ENCODE results near the gene SMIM44.

SMIM44 gene

DNA sequence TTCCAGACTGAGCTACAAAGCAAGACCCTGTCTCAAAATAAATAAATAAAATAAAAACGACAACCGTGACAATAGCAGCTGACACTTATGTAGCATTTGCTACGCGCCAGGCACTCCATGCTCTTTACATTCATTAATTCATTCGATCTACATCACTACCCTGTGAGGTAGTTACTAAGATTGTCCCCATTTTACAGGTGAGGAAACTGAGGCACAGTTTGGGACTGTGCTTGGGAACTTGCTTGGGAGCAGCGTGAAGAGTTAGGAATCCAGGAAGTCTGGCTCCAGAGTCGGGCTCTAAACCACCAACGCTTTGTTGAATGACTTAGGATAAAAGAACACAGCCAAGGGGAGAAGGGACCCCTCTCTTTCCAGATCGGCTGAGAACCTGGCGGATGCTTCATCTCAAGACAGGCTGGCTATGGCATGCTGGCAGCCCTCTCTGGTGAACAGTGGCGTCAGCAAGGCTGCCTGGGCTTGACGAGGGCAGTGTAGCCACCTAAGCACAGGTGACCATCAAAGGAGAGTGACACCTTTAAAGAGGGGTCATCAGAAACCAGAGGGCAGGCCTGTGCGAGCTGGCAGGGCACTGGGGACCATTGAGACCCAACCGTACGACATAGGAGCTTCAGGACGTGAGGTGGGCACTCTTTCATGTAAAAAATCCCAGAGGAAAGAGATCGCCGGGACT is 16.6 kb upstream of the SMIM44 start:
- DNase-seq, result no peak

DNA sequence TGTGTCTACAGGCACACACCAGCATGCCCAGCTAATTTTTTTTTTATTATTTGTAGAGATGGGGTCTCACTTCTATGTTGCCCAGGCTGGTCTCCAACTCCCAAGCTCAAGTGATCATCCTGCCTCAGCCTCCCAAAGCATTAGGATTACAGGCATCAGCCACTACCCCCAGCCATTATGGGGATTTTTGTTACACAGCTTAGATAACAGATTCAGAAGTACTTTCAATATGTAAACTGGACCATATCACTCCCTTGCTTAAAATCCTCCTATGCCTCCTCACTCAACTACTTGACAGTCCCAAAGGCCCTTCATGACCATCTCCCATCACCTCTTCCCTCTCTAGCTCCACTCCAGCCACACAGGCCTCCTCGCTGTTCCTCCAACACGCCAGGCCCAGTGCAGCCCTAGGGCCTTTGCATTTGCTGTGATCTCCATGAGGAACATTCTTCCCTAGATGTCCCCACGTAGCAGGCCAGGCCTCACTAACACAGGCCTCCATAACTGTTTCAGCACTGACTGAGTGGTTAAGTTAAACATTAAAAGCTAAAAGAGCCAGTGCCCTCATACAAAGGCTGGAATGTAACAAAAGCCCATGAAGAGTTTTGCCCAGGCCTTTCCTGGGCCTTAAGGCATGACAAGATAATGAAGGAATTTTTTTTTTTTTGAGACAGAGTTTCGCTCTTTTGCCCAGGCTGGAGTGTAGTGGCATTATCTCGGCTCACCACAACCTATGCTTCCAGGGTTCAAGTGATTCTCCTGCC is 14.7 kb upstream of the SMIM44 start:
- no peak for DNase-seq

DNA sequence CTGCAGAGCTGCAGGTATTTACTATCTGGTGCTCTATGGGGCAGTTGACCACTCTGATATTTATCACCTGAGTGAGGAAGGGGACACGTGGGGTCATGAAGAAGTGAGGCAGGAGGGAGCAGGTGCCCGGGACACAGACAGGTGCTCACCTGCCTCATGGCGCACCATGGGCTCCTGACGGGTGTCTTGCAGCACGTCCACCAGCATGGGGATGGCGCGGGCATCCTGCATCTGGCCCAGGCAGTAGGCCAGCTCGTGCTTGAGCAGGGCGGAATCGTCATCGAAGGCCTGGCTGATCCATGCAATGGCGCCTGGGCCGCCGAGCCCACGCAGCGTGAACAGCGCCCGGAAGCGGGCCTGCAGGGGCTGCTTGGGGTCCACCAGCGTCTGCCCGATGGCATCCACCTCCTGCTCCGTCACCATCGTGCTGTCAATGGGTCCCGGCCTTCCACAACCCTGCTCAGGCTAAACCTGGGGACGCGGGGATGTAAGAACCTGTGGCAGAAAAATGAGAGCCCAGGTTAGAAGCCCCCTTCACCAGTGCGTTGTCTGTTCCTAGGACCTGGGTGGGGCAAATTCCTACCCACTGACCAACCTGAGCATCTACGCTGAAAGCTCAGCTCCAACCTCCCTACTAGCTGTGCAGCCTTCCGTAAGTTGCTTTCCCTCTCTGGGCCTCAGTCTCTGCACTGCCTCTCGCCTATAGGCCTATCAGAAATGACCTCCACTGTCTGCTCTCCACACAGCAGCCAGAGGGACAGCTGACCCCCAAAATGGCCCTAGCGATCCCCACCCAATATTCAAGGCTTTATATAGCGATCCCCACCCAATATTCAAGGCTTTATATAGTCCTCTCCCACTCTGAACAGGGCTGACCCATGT is 13.4 kb upstream of the SMIM44 start:
- DNase-seq, result no peak

GRCh38 chr19:3494559-3494958 is 11.3 kb upstream of the SMIM44 start:
- DNase-seq, result no peak

GRCh38 chr19:3494051-3494450 is 10.8 kb upstream of the SMIM44 start:
- DNase-seq, result no peak

- no peak for DNase-seq
Measured at GRCh38 chr19:3493651-3494050, 10.4 kb upstream of the SMIM44 start.

DNA sequence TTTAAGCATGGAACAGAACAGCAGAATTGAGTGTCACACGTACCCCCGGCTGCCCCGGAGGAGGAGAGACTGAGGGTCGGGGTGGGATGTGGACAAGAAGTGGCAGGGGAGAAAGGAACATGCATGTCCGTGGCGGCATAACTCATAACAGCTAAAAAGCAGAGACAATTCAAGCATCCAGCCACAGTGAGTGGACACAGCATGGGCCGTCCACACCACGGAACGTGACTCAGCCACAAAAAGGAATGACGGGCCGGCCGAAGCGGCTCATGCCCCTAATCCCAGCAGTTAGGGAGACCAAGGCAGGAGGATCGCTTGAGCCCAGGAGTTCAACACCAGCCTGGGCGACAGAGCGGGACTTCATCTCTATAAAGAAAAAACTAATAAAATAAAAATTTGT is 9.7 kb upstream of the SMIM44 start:
- no peak for DNase-seq

- DNase-seq, result no peak
Measured at GRCh38 chr19:3492131-3492839, 9.0 kb upstream of the SMIM44 start.

GRCh38 chr19:3491396-3492119 is 8.3 kb upstream of the SMIM44 start:
- no peak for DNase-seq

GRCh38 chr19:3482507-3483225 is 575 bp downstream of the SMIM44 start:
- no peak for DNase-seq

DNA sequence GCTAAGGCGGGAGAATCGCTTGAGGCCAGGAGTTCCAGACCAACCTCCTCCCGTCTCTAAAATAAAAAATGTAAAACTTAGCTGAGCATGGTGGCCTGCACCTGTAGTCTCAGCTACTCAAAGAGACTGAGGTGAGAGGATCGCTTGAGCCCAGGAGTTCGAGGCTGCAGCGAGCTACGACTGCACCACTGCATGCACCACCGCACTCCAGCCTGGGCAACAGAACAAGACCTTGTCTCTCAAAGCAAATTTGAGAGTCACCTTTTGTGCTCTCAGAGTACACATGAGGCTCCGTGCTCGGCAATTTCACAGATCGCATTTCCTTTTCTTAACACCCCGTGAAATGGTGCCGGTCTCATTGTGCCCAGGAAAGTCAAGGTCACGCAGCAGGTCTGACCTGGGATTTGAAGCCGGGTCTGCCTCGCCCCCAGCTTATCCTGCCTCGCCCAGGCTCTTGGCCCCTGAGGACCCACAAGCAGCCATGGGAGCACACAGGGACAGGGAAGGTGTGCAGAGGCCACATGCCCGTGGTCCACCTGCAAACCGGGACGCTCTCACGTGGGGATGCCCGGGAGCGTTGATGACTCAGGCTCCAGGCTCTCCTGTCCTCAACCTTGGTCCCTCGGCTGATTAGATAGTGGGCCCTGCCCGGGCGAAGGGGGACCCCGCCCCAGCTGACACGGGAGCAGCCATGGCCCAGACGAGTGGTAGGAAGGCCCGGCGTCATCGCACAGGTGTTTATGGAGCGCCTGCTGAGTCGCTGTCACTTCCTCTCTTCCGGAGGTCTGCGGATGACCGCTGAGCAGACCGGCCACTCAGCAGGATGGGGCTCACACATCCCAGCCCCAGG is 1.8 kb downstream of the SMIM44 start:
- DNase-seq, result no peak

- DNase-seq, result no peak
Measured at GRCh38 chr19:3480383-3481091, 2.7 kb downstream of the SMIM44 start, which contains the start of gene SMIM24. Gene SMIM24, minus strand, starts transcription at chr19:3480525. Its CDS starts 62 bp downstream, at chr19:3480463.

GRCh38 chr19:3479834-3480215 is 3.4 kb downstream of the SMIM44 start:
- DNase-seq, result no peak

- no peak for DNase-seq
Measured at GRCh38 chr19:3479177-3479833, 3.9 kb downstream of the SMIM44 start.

DNA sequence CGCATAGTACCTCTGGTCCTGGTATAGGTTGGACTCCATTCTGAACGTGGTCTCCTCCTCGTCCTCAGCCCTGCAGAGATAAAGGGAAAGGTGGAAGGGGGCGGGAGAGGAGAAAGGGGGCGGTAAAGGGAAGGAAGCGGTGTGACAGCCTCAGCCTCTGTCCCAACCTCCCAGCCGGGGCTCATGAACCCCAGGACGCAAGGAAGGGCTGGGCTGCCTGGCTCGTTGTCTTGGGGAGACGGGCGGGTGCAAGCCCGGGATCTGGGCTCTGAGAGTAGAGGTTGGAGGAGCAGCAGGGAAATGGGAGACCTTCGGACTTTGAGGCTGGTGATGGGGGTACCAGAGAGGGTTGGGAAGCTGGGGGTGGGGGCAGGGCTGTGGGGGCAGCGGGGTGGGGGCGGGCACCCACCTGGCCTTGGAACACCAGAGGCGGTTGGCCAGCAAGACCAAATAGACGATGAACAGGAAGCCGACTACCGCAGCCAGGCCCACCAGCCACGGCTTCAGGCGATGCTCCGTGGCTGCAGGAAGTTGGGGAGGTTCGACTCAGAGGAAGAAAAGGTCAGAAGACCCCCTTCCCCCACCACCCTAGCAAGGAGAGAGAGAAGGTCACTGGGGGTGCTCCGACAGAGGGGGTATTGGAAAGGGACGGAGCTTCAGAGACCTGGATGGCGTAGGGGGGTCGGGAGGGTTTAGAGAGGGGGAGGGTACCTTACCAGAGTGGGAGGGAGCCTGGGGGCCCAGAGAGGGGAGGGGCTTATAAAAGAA is 4.6 kb downstream of the SMIM44 start:
- DNase-seq, result no peak

- DNase-seq, result no peak
Measured at GRCh38 chr19:3477951-3478350, 5.3 kb downstream of the SMIM44 start.

- DNase-seq, result no peak
Measured at GRCh38 chr19:3477506-3477905, 5.7 kb downstream of the SMIM44 start.

DNA sequence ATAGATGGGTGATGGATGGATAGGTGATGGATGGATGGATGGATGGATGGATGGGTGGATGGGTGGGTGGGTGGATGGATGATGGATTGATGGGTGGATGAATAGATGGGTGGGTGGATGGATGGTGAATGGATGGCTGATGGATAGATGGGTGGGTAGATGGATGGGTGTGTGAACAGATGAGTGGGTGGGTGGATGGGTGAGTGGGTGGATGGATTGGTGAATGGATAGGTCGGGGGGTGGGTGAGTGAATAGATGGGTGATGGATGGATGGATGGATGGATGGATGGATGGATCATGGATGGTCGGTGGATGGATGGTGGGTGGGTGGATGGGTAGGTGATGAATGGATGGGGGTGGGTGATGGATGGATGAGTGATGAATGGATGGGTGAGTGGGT is 6.4 kb downstream of the SMIM44 start:
- no peak for DNase-seq
